Measurements from ENCODE around the gene LTV1. TPM values are rescaled to one million over a fixed set of nuclear protein-coding genes. Genes with fewer than 3 reads are reported as not detected.

The LTV1 gene
- total RNA-seq, 2 experiments from 2014 or later = 27.0 to 28.5 TPM

DNA sequence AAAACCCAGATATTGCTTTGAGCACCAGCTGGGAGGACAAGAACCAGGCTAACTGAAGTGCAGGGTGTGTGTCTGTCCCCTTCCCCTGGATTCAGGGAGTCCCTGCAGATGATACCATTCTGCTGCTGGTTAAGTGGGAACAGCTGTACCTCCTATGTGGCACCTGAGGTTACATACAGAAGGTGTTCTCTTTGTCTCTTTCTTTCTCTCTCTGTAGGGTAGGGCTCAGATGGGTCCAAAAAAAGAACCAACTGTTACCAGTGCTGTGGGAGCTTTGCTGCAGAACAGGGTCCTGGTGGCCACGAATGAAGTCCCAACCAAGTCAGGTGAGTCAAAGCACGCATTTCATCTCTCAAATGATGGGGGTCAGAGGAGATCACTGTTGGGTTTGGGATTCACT, 59.7 kb downstream of the LTV1 start:
- ATAC-seq (ENCODE audit: poor library complexity) (no peak), DNase-seq (no peak)
- Histone ChIP-seq H3K4me3 (ENCODE audit: low read length) (no peak overlapping the region), H3K27ac (ENCODE audit: low read depth in 1 of 2, low read length in 2 of 2) (no peak overlapping the region), H3K9me3 (ENCODE audit: control insufficient read depth in 1 of 2, insufficient read depth in 1 of 2, low read length in 2 of 2) (no peaks in the 10 kb centered on the region), H3K36me3 (ENCODE audit: insufficient read depth, low read length) (no peaks in the 10 kb centered on the region), H3K4me1 (ENCODE audit: insufficient read depth, low read length) (no peaks in the 10 kb centered on the region), H3K27me3 (ENCODE audit: control insufficient read depth in 1 of 2, insufficient read depth in 2 of 2, low read length in 2 of 2) (no peaks in the 10 kb centered on the region)
- no peaks in the 10 kb centered on the region for H3K36me3 Mint-ChIP-seq (ENCODE audit: low read depth)
- no peak for TF ChIP-seq CTCF (IDR thresholded peaks at IDR 0.05)
- H3K9me3 Mint-ChIP-seq = no peaks in the 10 kb centered on the region
- H3K27ac Mint-ChIP-seq = no peak overlapping the region
- no peaks in the 10 kb centered on the region for H3K4me1 Mint-ChIP-seq (ENCODE audit: low read depth)
- ChIA-PET POLR2A (no interaction called here), CTCF (no interaction called here)
- intact Hi-C loops (cut with DNase I, micrococcal nuclease) = no loop called here
- H3K4me3 Mint-ChIP-seq = no peak overlapping the region
- H3K27me3 Mint-ChIP-seq = no peaks in the 10 kb centered on the region

- TF ChIP-seq CTCF (IDR thresholded peaks at IDR 0.05) = no peak
- Mint-ChIP-seq H3K36me3 (ENCODE audit: low read depth) (peaks cover 33% of the 10 kb centered on the region), H3K4me3 (no peak overlapping the region), H3K4me1 (ENCODE audit: low read depth) (no peaks in the 10 kb centered on the region), H3K9me3 (peaks cover 10% of the 10 kb centered on the region), H3K27me3 (no peaks in the 10 kb centered on the region), H3K27ac (no peak overlapping the region)
- Histone ChIP-seq H3K36me3 (ENCODE audit: insufficient read depth, low read length) (no peaks in the 10 kb centered on the region), H3K9me3 (ENCODE audit: control insufficient read depth in 1 of 2, insufficient read depth in 1 of 2, low read length in 2 of 2) (peaks cover 15 to 22% of the 10 kb centered on the region in 2 experiments), H3K4me3 (ENCODE audit: low read length) (no peak overlapping the region), H3K27me3 (ENCODE audit: control insufficient read depth in 1 of 2, insufficient read depth in 2 of 2, low read length in 2 of 2) (no peaks in the 10 kb centered on the region), H3K4me1 (ENCODE audit: insufficient read depth, low read length) (no peaks in the 10 kb centered on the region), H3K27ac (ENCODE audit: low read depth in 1 of 2, low read length in 2 of 2) (no peak overlapping the region)
- intact Hi-C loops (cut with DNase I, micrococcal nuclease) = no loop called here
- DNase-seq (no peak), ATAC-seq (ENCODE audit: poor library complexity) (no peak)
- ChIA-PET POLR2A (no interaction called here), CTCF (no interaction called here)
Measured at GRCh38 chr6:143911028-143911427, 67.9 kb downstream of the LTV1 start.

DNA sequence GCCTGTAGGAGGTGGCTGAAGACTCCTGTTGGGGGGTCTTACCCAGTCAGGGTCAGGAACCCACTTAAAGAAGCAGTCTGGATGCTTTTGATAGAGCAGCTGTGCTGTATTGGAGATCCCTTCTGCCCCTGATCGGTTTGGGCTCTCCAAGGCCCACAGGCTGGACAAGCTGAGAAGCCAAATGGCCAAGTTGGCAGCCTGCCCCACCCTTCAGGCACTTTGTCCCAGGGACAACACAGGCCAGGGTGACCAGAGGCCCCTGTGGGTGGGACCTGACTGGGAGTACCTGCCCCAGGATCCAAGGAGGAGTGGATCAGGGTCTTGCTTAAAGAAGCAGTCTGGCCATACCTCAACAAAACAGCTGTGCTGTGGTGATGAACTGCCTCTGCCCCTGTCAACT, 69.5 kb downstream of the LTV1 start:
- intact Hi-C loops (cut with DNase I, micrococcal nuclease) = no loop called here
- Mint-ChIP-seq H3K4me1 (ENCODE audit: low read depth) (no peaks in the 10 kb centered on the region), H3K9me3 (peaks cover 13% of the 10 kb centered on the region), H3K27ac (no peak overlapping the region), H3K36me3 (ENCODE audit: low read depth) (peaks cover 37% of the 10 kb centered on the region), H3K4me3 (no peak overlapping the region), H3K27me3 (no peaks in the 10 kb centered on the region)
- no peak overlapping the region for H3K27ac ChIP-seq (ENCODE audit: low read depth in 1 of 2, low read length in 2 of 2)
- ATAC-seq (ENCODE audit: poor library complexity) = no peak
- no peaks in the 10 kb centered on the region for H3K4me1 ChIP-seq (ENCODE audit: insufficient read depth, low read length)
- CTCF ChIA-PET = no interaction called here
- no peak overlapping the region for H3K4me3 ChIP-seq (ENCODE audit: low read length)
- no peaks in the 10 kb centered on the region for H3K27me3 ChIP-seq (ENCODE audit: control insufficient read depth in 1 of 2, insufficient read depth in 2 of 2, low read length in 2 of 2)
- H3K9me3 ChIP-seq (ENCODE audit: control insufficient read depth in 1 of 2, insufficient read depth in 1 of 2, low read length in 2 of 2) = peaks cover 20 to 22% of the 10 kb centered on the region in 2 experiments
- no peak for TF ChIP-seq CTCF (IDR thresholded peaks at IDR 0.05)
- H3K36me3 ChIP-seq (ENCODE audit: insufficient read depth, low read length) = no peaks in the 10 kb centered on the region
- no peak for DNase-seq
- POLR2A ChIA-PET = no interaction called here

Other genes starting within 250 kb of the LTV1 start
- 10 to 100 TPM; 19.6 to 25.0 TPM for gene PHACTR2, start 165.4 kb upstream of the LTV1 start, total RNA-seq
- not detected for gene ZC2HC1B, start 21.1 kb downstream of the LTV1 start, total RNA-seq
- 1 to 10 TPM; 1.0 to 1.1 TPM for gene PLAGL1, start 164.9 kb downstream of the LTV1 start, total RNA-seq

Measured in CD4-positive, alpha-beta T cell (primary cell).